NCI-H510A treated with DMSO at 0.1 percent for 48 hours (cell line): ENCODE measurements around the gene C9orf43.
A peak's percentile ranks its signal among the peaks of the same experiment; 100 is the strongest.
"Not testable (repeated sequence)": the region's sequence is repeated elsewhere in the genome, so short reads cannot be mapped to it uniquely, and the experiment has no call there.

Experiments used
- DNase-seq: peaks from one replicate; lab custom pipeline; 2025; lab: John Stamatoyannopoulos, UW

Gene C9orf43

GRCh38 chr9:113417370-113417769 is 6.8 kb downstream of the C9orf43 start:
- no peak for DNase-seq

- no peak for DNase-seq
Measured at GRCh38 chr9:113421726-113422125, 11.2 kb downstream of the C9orf43 start.

- DNase-seq = no peak
Measured at GRCh38 chr9:113425072-113425471, 14.5 kb downstream of the C9orf43 start.

- no peak for DNase-seq
Measured at GRCh38 chr9:113426701-113427100, 16.2 kb downstream of the C9orf43 start.

GRCh38 chr9:113427629-113428028 is 17.1 kb downstream of the C9orf43 start:
- DNase-seq = no peak

- DNase-seq = no peak
Measured at GRCh38 chr9:113428062-113428615, 17.6 kb downstream of the C9orf43 start.

- DNase-seq = no peak
Measured at GRCh38 chr9:113431191-113431590, 20.6 kb downstream of the C9orf43 start.

GRCh38 chr9:113436728-113437515 is 26.4 kb downstream of the C9orf43 start:
- no peak for DNase-seq

GRCh38 chr9:113437716-113438115 is 27.2 kb downstream of the C9orf43 start:
- not testable (repeated sequence) for DNase-seq

- no peak for DNase-seq
Measured at GRCh38 chr9:113444736-113445135, 34.2 kb downstream of the C9orf43 start.

- DNase-seq = peak; percentile 82
Measured at GRCh38 chr9:113446323-113446740, 35.8 kb downstream of the C9orf43 start.

GRCh38 chr9:113449376-113449775 is 38.8 kb downstream of the C9orf43 start:
- DNase-seq = no peak

- no peak for DNase-seq
Measured at GRCh38 chr9:113452113-113452605, 41.6 kb downstream of the C9orf43 start.

- DNase-seq = peak; percentile 27
Measured at GRCh38 chr9:113454914-113455761, 44.6 kb downstream of the C9orf43 start.

- no peak for DNase-seq
Measured at GRCh38 chr9:113456235-113456634, 45.7 kb downstream of the C9orf43 start.

GRCh38 chr9:113461285-113461684 is 50.7 kb downstream of the C9orf43 start:
- DNase-seq = no peak

GRCh38 chr9:113461943-113462342 is 51.4 kb downstream of the C9orf43 start:
- DNase-seq = no peak

- DNase-seq = peak; percentile 28
Measured at GRCh38 chr9:113462781-113463286, 52.3 kb downstream of the C9orf43 start.

GRCh38 chr9:113463418-113464285 is 53.1 kb downstream of the C9orf43 start, which contains the start of gene RGS3:
TSS of gene RGS3 (plus strand) at chr9:113463727. CDS start at chr9:113463803, 76 bp downstream.
- peak; percentile 67 for DNase-seq

GRCh38 chr9:113464286-113464660 is 53.7 kb downstream of the C9orf43 start:
- no peak for DNase-seq

GRCh38 chr9:113465599-113466140 is 55.1 kb downstream of the C9orf43 start:
- peak; percentile 45 for DNase-seq
